ENCODE measurements around the gene PI4KB.
A peak's percentile ranks its signal among the peaks of the same experiment; 100 is the strongest.
"Not testable (repeated sequence)": the region's sequence is repeated elsewhere in the genome, so short reads cannot be mapped to it uniquely, and the experiment has no call there.

Gene PI4KB

GRCh38 chr1:151284013-151284577 is 43.1 kb downstream of the PI4KB start:
- DNase-seq (ENCODE audit: low spot score in 2 of 2) (no peak), ATAC-seq (ENCODE audit: low read depth) (no peak)
- no peaks in the 10 kb centered on the region for H3K9me3 Mint-ChIP-seq
- peak overlapping the region; percentile 93 for H3K4me3 Mint-ChIP-seq
- H3K4me1 Mint-ChIP-seq, result peaks cover 32% of the 10 kb centered on the region
- H3K36me3 Mint-ChIP-seq, result peaks cover 3% of the 10 kb centered on the region
- no peaks in the 10 kb centered on the region for H3K27me3 Mint-ChIP-seq
- H3K27ac Mint-ChIP-seq, result peak overlapping the region; percentile 95

GRCh38 chr1:151282883-151283725 is 44.1 kb downstream of the PI4KB start:
- peak in 1 of 2 donors; percentile 23 for DNase-seq (ENCODE audit: low spot score in 2 of 2)
- no peak for ATAC-seq (ENCODE audit: low read depth)
- Mint-ChIP-seq H3K9me3 (no peaks in the 10 kb centered on the region), H3K4me1 (peaks cover 27% of the 10 kb centered on the region), H3K27me3 (no peaks in the 10 kb centered on the region), H3K4me3 (peak overlapping the region; percentile 93), H3K27ac (peak overlapping the region; percentile 95), H3K36me3 (peaks cover 3% of the 10 kb centered on the region)

GRCh38 chr1:151281969-151282882 is 45.0 kb downstream of the PI4KB start, which contains the start of gene ZNF687:
TSS of gene ZNF687 (plus strand) at chr1:151282299. CDS start at chr1:151286292, 3,993 bp downstream.
- peak; percentile 81 for ATAC-seq (ENCODE audit: low read depth)

GRCh38 chr1:151281225-151281968 is 45.8 kb downstream of the PI4KB start:
- DNase-seq (ENCODE audit: low spot score in 2 of 2) (peak; percentile 90 to 91), ATAC-seq (ENCODE audit: low read depth) (peak; percentile 24)
- Mint-ChIP-seq H3K36me3 (peaks cover 3% of the 10 kb centered on the region), H3K27me3 (no peaks in the 10 kb centered on the region), H3K27ac (peak overlapping the region; percentile 95), H3K4me3 (peak overlapping the region; percentile 93), H3K4me1 (peaks cover 40% of the 10 kb centered on the region), H3K9me3 (peaks cover 1% of the 10 kb centered on the region)

More at GRCh38 chr1:151281969-151282882, 45.0 kb downstream of the PI4KB start, which contains the start of gene ZNF687:
- DNase-seq (ENCODE audit: low spot score in 2 of 2), result peak; percentile 95 to 96
- Mint-ChIP-seq H3K4me3 (peak within 1 kb of the TSS; percentile 93), H3K36me3 (peaks cover 3% of the 10 kb centered on the region), H3K9me3 (no peaks in the 10 kb centered on the region), H3K4me1 (peaks cover 34% of the 10 kb centered on the region), H3K27ac (peak within 1 kb of the TSS; percentile 95), H3K27me3 (no peaks in the 10 kb centered on the region)

- peaks cover 4% of the 10 kb centered on the region for H3K36me3 Mint-ChIP-seq
- H3K9me3 Mint-ChIP-seq, result peaks cover 1% of the 10 kb centered on the region
- H3K4me1 Mint-ChIP-seq, result peaks cover 20% of the 10 kb centered on the region
- peak; percentile 8 for ATAC-seq (ENCODE audit: low read depth)
- no peaks in the 10 kb centered on the region for H3K27me3 Mint-ChIP-seq
- peak overlapping the region; percentile 53 for H3K4me3 Mint-ChIP-seq
- DNase-seq (ENCODE audit: low spot score in 2 of 2), result peak in 1 of 2 donors; percentile 32
- peak overlapping the region; percentile 78 for H3K27ac Mint-ChIP-seq
Observed at GRCh38 chr1:151277249-151277648, 50.0 kb downstream of the PI4KB start.

- H3K27ac Mint-ChIP-seq, H3K36me3 Mint-ChIP-seq: not testable (repeated sequence)
Observed at GRCh38 chr1:151275341-151275740, 51.9 kb downstream of the PI4KB start.

GRCh38 chr1:151273924-151274466 is 53.2 kb downstream of the PI4KB start:
- Mint-ChIP-seq H3K4me3 (no peak overlapping the region), H3K4me1 (peaks cover 18% of the 10 kb centered on the region), H3K27ac (no peak overlapping the region)

More at GRCh38 chr1:151275341-151275740, 51.9 kb downstream of the PI4KB start:
- not testable (repeated sequence) for H3K4me3 Mint-ChIP-seq; DNase-seq (ENCODE audit: low spot score in 2 of 2); H3K9me3 Mint-ChIP-seq; ATAC-seq (ENCODE audit: low read depth); H3K27me3 Mint-ChIP-seq
- peaks cover 20% of the 10 kb centered on the region for H3K4me1 Mint-ChIP-seq

GRCh38 chr1:151267760-151268159 is 59.5 kb downstream of the PI4KB start:
- Mint-ChIP-seq H3K36me3 (peaks cover 36% of the 10 kb centered on the region), H3K4me1 (peaks cover 8% of the 10 kb centered on the region)

More at GRCh38 chr1:151273924-151274466, 53.2 kb downstream of the PI4KB start:
- no peaks in the 10 kb centered on the region for H3K27me3 Mint-ChIP-seq
- DNase-seq (ENCODE audit: low spot score in 2 of 2), result no peak
- H3K36me3 Mint-ChIP-seq, result peaks cover 12% of the 10 kb centered on the region
- H3K9me3 Mint-ChIP-seq, result peaks cover 1% of the 10 kb centered on the region
- no peak for ATAC-seq (ENCODE audit: low read depth)

GRCh38 chr1:151266821-151267220 is 60.4 kb downstream of the PI4KB start:
- ATAC-seq (ENCODE audit: low read depth) (no peak), DNase-seq (ENCODE audit: low spot score in 2 of 2) (no peak)
- Mint-ChIP-seq H3K36me3 (peaks cover 32% of the 10 kb centered on the region), H3K27me3 (no peaks in the 10 kb centered on the region), H3K9me3 (no peaks in the 10 kb centered on the region), H3K4me1 (peaks cover 8% of the 10 kb centered on the region), H3K27ac (no peak overlapping the region), H3K4me3 (no peak overlapping the region)

More at GRCh38 chr1:151267760-151268159, 59.5 kb downstream of the PI4KB start:
- DNase-seq (ENCODE audit: low spot score in 2 of 2) (no peak), ATAC-seq (ENCODE audit: low read depth) (no peak)
- H3K4me3 Mint-ChIP-seq, result no peak overlapping the region
- no peak overlapping the region for H3K27ac Mint-ChIP-seq
- no peaks in the 10 kb centered on the region for H3K9me3 Mint-ChIP-seq
- no peaks in the 10 kb centered on the region for H3K27me3 Mint-ChIP-seq

GRCh38 chr1:151266315-151266714 is 60.9 kb downstream of the PI4KB start:
- ATAC-seq (ENCODE audit: low read depth), result no peak
- Mint-ChIP-seq H3K27me3 (no peaks in the 10 kb centered on the region), H3K9me3 (no peaks in the 10 kb centered on the region), H3K4me1 (peaks cover 8% of the 10 kb centered on the region), H3K27ac (no peak overlapping the region), H3K36me3 (peaks cover 30% of the 10 kb centered on the region), H3K4me3 (no peak overlapping the region)
- DNase-seq (ENCODE audit: low spot score in 2 of 2), result no peak

- peak overlapping the region; percentile 65 for H3K27ac Mint-ChIP-seq
- H3K27me3 Mint-ChIP-seq, result no peaks in the 10 kb centered on the region
- H3K4me3 Mint-ChIP-seq, result no peak overlapping the region
- H3K4me1 Mint-ChIP-seq, result peaks cover 8% of the 10 kb centered on the region
- DNase-seq (ENCODE audit: low spot score in 2 of 2), result no peak
- H3K36me3 Mint-ChIP-seq, result peaks cover 29% of the 10 kb centered on the region
- ATAC-seq (ENCODE audit: low read depth), result no peak
- H3K9me3 Mint-ChIP-seq, result no peaks in the 10 kb centered on the region
Observed at GRCh38 chr1:151265446-151266236, 61.6 kb downstream of the PI4KB start.

GRCh38 chr1:151259351-151259750 is 67.9 kb downstream of the PI4KB start:
- Mint-ChIP-seq H3K4me1 (peaks cover 24% of the 10 kb centered on the region), H3K27ac (no peak overlapping the region), H3K4me3 (no peak overlapping the region), H3K36me3 (peaks cover 7% of the 10 kb centered on the region), H3K9me3 (no peaks in the 10 kb centered on the region), H3K27me3 (no peaks in the 10 kb centered on the region)
- DNase-seq (ENCODE audit: low spot score in 2 of 2) (no peak), ATAC-seq (ENCODE audit: low read depth) (no peak)

Measured in memory B cell (primary cell).